Endothelial cell (in vitro differentiated cells): ENCODE data around the gene CS. TPM values are rescaled to one million over a fixed set of nuclear protein-coding genes. Genes with fewer than 3 reads are reported as not detected.
"Not testable (repeated sequence)": the region's sequence is repeated elsewhere in the genome, so short reads cannot be mapped to it uniquely, and the experiment has no call there.

Source experiments
- DNase-seq: peaks from one replicate; pipeline ENCODE4 v3.0.0; 2021; ENCODE audit warnings: low spot score
- H3K27ac Mint-ChIP-seq: one replicate; pipeline ENCODE4 v1.8.0; 2021; ENCODE audit warnings: mixed read lengths, inconsistent platforms; ENCODE audit not compliant: unreplicated experiment
- H3K27me3 Mint-ChIP-seq: one replicate; pipeline ENCODE4 v1.8.0; 2021; ENCODE audit warnings: mild to moderate bottlenecking, moderate library complexity, mixed read lengths, inconsistent platforms; ENCODE audit not compliant: unreplicated experiment
- H3K36me3 Mint-ChIP-seq: one replicate; pipeline ENCODE4 v1.8.0; 2021; ENCODE audit warnings: mild to moderate bottlenecking, low read depth, mixed read lengths, inconsistent platforms; ENCODE audit not compliant: unreplicated experiment
- H3K4me1 Mint-ChIP-seq: one replicate; pipeline ENCODE4 v1.8.0; 2021; ENCODE audit warnings: mild to moderate bottlenecking, mixed read lengths, inconsistent platforms; ENCODE audit not compliant: unreplicated experiment
- H3K4me3 Mint-ChIP-seq: one replicate; pipeline ENCODE4 v1.8.0; 2021; ENCODE audit warnings: mild to moderate bottlenecking, mixed read lengths, inconsistent platforms; ENCODE audit not compliant: unreplicated experiment
- H3K9me3 Mint-ChIP-seq: one replicate; pipeline ENCODE4 v1.8.0; 2021; ENCODE audit warnings: mixed read lengths, inconsistent platforms; ENCODE audit not compliant: unreplicated experiment
- total RNA-seq: library from RNA; stranded (reverse); fragmentation: NEBNext Ultra II Directional; extraction: Animal tissue kit (Norgen Biotek cat#: 25700); gene quantifications from one replicate; pipeline ENCODE4 v1.2.1, GENCODE V29; 2021; ENCODE audit not compliant: unreplicated experiment
- TF ChIP-seq, protein P1 (sequence below): fragments of 200-600 bp; sonication (generic); IDR thresholded peaks from one replicate; pipeline ENCODE4 v1.5.0; 2021; ENCODE audit warnings: antibody characterized with exemption; ENCODE audit not compliant: unreplicated experiment

The CS gene
- total RNA-seq, 1 donor from 2014 or later = 187 TPM

DNA sequence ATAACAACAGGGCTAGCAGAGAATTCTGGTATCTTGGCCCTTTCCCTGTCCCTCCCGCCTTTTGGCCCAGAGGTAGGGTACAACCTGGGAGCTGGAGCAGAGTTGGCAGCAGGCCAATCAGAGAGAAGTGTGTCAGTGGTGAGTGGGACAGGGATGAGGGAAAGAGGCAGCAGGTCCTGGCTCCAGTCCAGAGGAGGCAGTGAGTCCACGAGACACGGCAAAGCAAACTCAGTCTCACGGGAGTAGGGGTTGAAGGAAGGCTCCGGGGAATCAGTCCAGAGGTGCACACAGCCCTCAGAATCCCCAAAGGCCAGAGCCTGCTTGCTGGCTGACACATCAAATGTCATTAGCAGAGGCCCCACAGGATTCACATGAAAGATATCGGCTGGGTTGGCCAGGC, 26.4 kb upstream of the CS start:
- Mint-ChIP-seq H3K27ac (no peak overlapping the region), H3K4me3 (no peak overlapping the region), H3K36me3 (peaks cover 24% of the 10 kb centered on the region), H3K4me1 (no peaks in the 10 kb centered on the region), H3K9me3 (no peaks in the 10 kb centered on the region), H3K27me3 (peaks cover 9% of the 10 kb centered on the region)
- DNase-seq = no peak
- TF ChIP-seq, protein P1, sequence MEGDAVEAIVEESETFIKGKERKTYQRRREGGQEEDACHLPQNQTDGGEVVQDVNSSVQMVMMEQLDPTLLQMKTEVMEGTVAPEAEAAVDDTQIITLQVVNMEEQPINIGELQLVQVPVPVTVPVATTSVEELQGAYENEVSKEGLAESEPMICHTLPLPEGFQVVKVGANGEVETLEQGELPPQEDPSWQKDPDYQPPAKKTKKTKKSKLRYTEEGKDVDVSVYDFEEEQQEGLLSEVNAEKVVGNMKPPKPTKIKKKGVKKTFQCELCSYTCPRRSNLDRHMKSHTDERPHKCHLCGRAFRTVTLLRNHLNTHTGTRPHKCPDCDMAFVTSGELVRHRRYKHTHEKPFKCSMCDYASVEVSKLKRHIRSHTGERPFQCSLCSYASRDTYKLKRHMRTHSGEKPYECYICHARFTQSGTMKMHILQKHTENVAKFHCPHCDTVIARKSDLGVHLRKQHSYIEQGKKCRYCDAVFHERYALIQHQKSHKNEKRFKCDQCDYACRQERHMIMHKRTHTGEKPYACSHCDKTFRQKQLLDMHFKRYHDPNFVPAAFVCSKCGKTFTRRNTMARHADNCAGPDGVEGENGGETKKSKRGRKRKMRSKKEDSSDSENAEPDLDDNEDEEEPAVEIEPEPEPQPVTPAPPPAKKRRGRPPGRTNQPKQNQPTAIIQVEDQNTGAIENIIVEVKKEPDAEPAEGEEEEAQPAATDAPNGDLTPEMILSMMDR = no peak

DNA sequence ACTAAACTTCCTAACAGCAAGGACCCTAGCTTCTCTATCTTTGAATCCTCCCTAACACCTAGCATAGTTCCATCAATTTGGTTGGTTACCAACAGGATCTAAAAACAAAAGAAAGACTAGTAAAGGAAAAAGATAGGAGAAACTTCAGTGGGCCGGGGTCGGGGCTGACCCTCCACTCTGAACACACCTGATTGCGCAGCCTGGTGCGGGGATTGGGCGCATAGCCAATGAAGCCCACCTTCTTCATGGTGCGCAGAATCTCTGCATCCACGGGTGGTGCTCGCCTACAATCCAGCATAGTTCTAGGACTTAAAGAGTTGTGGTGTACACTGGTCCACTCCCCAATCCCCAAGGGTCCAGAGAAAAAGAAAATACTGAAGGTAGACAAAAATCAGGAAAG, 26.0 kb upstream of the CS start:
- Mint-ChIP-seq H3K36me3 (peaks cover 24% of the 10 kb centered on the region), H3K4me1 (no peaks in the 10 kb centered on the region), H3K27me3 (peaks cover 9% of the 10 kb centered on the region), H3K9me3 (no peaks in the 10 kb centered on the region), H3K27ac (no peak overlapping the region), H3K4me3 (no peak overlapping the region)
- TF ChIP-seq, protein P1 = no peak
- DNase-seq = no peak

DNA sequence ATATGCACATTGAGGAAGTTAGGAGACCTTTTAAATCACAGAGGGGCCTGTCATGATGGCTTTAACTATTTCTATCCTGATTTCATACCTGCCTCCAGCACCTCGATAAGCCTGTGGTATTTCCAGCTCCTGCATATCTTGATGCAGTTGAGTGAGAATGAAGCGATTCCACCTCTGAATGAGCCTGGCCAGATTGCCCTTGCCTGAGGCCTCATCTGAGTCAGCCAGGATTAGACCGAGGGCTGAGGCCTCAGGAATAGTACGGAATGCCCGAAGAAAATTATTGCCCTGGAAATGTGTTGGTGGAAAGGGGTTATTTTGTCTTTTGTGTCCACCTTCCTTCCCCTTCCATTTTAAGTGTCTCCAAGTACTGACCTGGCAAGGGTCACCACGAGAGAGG, 24.1 kb upstream of the CS start:
- H3K4me1 Mint-ChIP-seq = no peaks in the 10 kb centered on the region
- H3K36me3 Mint-ChIP-seq = peaks cover 24% of the 10 kb centered on the region
- H3K9me3 Mint-ChIP-seq = no peaks in the 10 kb centered on the region
- peaks cover 7% of the 10 kb centered on the region for H3K27me3 Mint-ChIP-seq
- H3K4me3 Mint-ChIP-seq = no peak overlapping the region
- no peak overlapping the region for H3K27ac Mint-ChIP-seq
- TF ChIP-seq, protein P1 = no peak
- no peak for DNase-seq

DNA sequence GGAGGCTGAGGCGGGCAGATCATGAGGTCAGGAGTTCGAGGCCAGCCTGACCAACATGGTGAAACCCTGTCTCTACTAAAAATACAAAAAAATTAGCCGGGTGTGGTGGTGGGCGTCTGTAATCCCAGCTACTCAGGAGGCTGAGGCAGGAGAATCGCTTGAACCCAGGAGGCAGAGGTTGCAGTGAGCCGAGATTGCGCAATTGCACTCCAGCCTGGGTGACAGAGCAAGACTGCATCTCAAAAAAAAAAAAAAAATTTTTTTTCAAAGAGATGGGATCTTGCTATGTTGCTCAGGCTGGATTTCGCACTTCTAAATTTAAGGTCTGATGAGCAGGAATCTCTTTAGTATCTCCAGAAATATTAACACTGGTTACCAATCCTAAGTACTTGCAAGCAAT, 21.5 kb upstream of the CS start:
- not testable (repeated sequence) for H3K27me3 Mint-ChIP-seq, H3K9me3 Mint-ChIP-seq, H3K4me3 Mint-ChIP-seq, H3K4me1 Mint-ChIP-seq, DNase-seq, H3K27ac Mint-ChIP-seq
- peaks cover 24% of the 10 kb centered on the region for H3K36me3 Mint-ChIP-seq

DNA sequence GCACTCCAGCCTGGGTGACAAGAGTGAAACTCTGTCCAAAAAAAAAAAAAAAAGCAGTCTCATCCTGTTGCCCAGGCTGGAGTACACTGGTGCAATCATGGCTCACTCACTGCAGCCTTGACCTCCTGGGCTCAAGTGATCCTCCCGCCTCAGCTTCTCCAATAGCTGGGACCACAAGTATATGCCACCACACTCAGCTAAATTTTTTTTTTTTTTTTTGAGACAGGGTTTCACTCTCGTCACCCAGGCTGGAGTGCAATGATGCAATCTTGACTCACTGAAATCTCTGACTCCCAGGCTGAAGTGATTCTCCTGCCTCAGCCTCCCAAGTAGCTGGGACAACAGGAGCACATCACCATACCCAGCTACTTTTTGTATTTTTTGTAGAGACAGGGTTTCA, 20.9 kb upstream of the CS start:
- DNase-seq = no peak
- H3K4me1 Mint-ChIP-seq = peaks cover 4% of the 10 kb centered on the region
- TF ChIP-seq, protein P1 = no peak
- H3K27me3 Mint-ChIP-seq = peaks cover 7% of the 10 kb centered on the region
- H3K36me3 Mint-ChIP-seq = peaks cover 24% of the 10 kb centered on the region
- no peak overlapping the region for H3K27ac Mint-ChIP-seq
- no peaks in the 10 kb centered on the region for H3K9me3 Mint-ChIP-seq
- no peak overlapping the region for H3K4me3 Mint-ChIP-seq

DNA sequence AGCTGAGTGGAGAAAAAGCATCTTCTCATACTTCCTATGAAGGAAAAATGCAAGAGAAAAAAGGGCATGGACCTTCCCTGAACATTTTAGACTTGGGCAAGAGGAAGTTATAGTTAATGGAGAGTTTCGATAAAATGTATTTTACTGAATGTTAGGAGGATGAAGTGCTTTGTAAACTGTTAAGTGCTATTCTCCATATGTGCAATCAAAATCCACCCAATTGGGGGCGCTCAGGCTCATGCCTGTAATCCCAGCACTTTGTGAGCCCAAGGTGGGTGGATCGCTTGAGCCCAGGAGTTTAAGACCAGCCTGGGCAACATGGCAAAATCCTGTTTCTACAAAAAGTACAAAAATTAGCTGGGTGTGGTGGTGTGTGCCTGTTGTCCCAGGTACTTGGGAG, 17.5 kb upstream of the CS start:
- no peak for DNase-seq
- H3K27ac Mint-ChIP-seq = peak overlapping the region; percentile 54
- no peaks in the 10 kb centered on the region for H3K9me3 Mint-ChIP-seq
- H3K4me3 Mint-ChIP-seq = peak overlapping the region; percentile 65
- TF ChIP-seq, protein P1 = no peak
- peaks cover 5% of the 10 kb centered on the region for H3K36me3 Mint-ChIP-seq
- H3K4me1 Mint-ChIP-seq = peaks cover 4% of the 10 kb centered on the region
- no peaks in the 10 kb centered on the region for H3K27me3 Mint-ChIP-seq
